ENCODE results near the gene MPP2.

DNA sequence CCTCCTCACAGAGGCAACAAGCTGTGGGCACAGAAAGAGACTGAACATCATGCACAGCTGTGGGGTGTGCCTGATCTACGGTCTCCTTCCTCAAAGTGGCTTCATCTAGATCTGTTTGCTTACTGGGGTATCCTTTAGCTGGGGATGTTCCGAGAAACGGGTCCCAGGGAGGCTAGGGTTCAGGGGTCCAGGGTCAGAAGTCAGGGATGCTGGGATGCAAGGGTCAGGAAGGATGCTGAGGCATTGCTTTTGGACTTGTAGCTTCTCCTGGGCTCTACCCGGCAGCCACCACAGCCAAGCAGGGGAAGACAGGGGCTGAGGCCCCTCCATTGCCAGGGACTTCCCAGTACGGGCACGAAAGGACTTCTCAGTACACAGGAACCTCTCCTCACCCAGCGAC is 53.8 kb downstream of the MPP2 start:
- TF ChIP-seq, protein P1, sequence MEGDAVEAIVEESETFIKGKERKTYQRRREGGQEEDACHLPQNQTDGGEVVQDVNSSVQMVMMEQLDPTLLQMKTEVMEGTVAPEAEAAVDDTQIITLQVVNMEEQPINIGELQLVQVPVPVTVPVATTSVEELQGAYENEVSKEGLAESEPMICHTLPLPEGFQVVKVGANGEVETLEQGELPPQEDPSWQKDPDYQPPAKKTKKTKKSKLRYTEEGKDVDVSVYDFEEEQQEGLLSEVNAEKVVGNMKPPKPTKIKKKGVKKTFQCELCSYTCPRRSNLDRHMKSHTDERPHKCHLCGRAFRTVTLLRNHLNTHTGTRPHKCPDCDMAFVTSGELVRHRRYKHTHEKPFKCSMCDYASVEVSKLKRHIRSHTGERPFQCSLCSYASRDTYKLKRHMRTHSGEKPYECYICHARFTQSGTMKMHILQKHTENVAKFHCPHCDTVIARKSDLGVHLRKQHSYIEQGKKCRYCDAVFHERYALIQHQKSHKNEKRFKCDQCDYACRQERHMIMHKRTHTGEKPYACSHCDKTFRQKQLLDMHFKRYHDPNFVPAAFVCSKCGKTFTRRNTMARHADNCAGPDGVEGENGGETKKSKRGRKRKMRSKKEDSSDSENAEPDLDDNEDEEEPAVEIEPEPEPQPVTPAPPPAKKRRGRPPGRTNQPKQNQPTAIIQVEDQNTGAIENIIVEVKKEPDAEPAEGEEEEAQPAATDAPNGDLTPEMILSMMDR (IDR thresholded peaks at IDR 0.05; ENCODE audit: low read depth, low read length, poor library complexity, severe bottlenecking) = no peak
- no peak for TF ChIP-seq EZH2phosphoT487 (IDR thresholded peaks at IDR 0.05; ENCODE audit: borderline replicate concordance, low read length)
